Activated CD8-positive, alpha-beta T cell treated with anti-CD3 and anti-CD28 coated beads, Interleukin-2, amount 10 ng/mL, durations not matched to agents 7 days and 5 days (primary cell): ENCODE measurements around the gene ADRA2B. TPM values are rescaled to one million over a fixed set of nuclear protein-coding genes. Genes with fewer than 3 reads are reported as not detected.
"Not testable (repeated sequence)": the region's sequence is repeated elsewhere in the genome, so short reads cannot be mapped to it uniquely, and the experiment has no call there.

Experiments used
- ATAC-seq: fragments of 150-1000 bp; cut with Tn5 transposase; one replicate; pipeline ENCODE4 v1.10.0; 2021; ENCODE audit warnings: moderate library complexity
- CTCF ChIA-PET: fragments of 350-600 bp; sonication (Branson Sonifier 250); formaldehyde crosslinking; loops from one replicate; lab custom pipeline; 2021; ENCODE audit warnings: antibody characterized with exemption; lab: Charles Lee
- POLR2A ChIA-PET: fragments of 350-600 bp; sonication (Branson Sonifier 250); formaldehyde crosslinking; loops from one replicate; lab custom pipeline; 2021; ENCODE audit warnings: antibody characterized with exemption; lab: Charles Lee
- DNase-seq: peaks from one replicate; pipeline ENCODE4 v3.0.0-alpha.2; 2020
- H3K27ac Mint-ChIP-seq: one replicate; pipeline ENCODE4 v1.8.0; 2021; ENCODE audit warnings: mild to moderate bottlenecking, mixed read lengths
- H3K27me3 Mint-ChIP-seq: one replicate; pipeline ENCODE4 v1.8.0; 2021; ENCODE audit warnings: low read depth, mixed read lengths
- H3K36me3 Mint-ChIP-seq: one replicate; pipeline ENCODE4 v1.8.0; 2021; ENCODE audit warnings: low read depth, mixed read lengths
- H3K4me1 Mint-ChIP-seq: one replicate; pipeline ENCODE4 v1.8.0; 2021; ENCODE audit warnings: low read depth, mixed read lengths
- H3K4me3 Mint-ChIP-seq: one replicate; pipeline ENCODE4 v1.8.0; 2021; ENCODE audit warnings: mild to moderate bottlenecking, mixed read lengths
- H3K9me3 Mint-ChIP-seq: one replicate; pipeline ENCODE4 v1.8.0; 2022; ENCODE audit warnings: mixed read lengths; ENCODE audit not compliant: insufficient read depth
- total RNA-seq, 2 experiments: library from RNA; stranded (reverse); gene quantifications; one replicate each; pipeline ENCODE4 v1.2.3, GENCODE V29; 2021

ADRA2B gene
- under 1 TPM in 1 of 2 experiments, not detected in 1; 0.08 TPM for total RNA-seq

- Mint-ChIP-seq H3K4me3 (peak within 1 kb of the TSS; percentile 64), H3K27me3 (peaks cover 33% of the 10 kb centered on the region), H3K9me3 (no peaks in the 10 kb centered on the region), H3K36me3 (no peaks in the 10 kb centered on the region), H3K27ac (no peak within 1 kb of the TSS), H3K4me1 (peaks cover 30% of the 10 kb centered on the region)
- ATAC-seq (peak; percentile 76), DNase-seq (peak; percentile 79)
- ChIA-PET POLR2A (interaction anchor here (0.7 to 1.8 kb wide), 3 partner anchors 64 to 125 kb away, joined by 3 to 9 read pairs (median 3); partner anchors contain the start of gene ANKRD36C), CTCF (interaction anchor here (0.6 to 4.3 kb wide), 29 partner anchors 8 to 151 kb away, joined by 3 to 30 read pairs (median 5); partner anchors contain the start of genes ASTL and STARD7)
These were observed at the start of gene ADRA2B for GRCh38 chr2:96116424-96116878. ADRA2B (minus strand) TSS chr2:96116571; CDS start chr2:96116149, 422 bp downstream.

- peak overlapping the region; percentile 60 for H3K4me3 Mint-ChIP-seq
- H3K4me1 Mint-ChIP-seq = peaks cover 44% of the 10 kb centered on the region
- H3K27me3 Mint-ChIP-seq = no peaks in the 10 kb centered on the region
- POLR2A ChIA-PET = interaction anchor here (0.9 to 9.1 kb wide), 9 partner anchors 9 to 157 kb away, joined by 3 to 193 read pairs (median 4); partner anchors contain the start of genes CIAO1, DUSP2, STARD7 and TMEM127
- peak overlapping the region; percentile 99 for H3K27ac Mint-ChIP-seq
- H3K36me3 Mint-ChIP-seq = peaks cover 2% of the 10 kb centered on the region
- ATAC-seq (peak; percentile 85), DNase-seq (peak; percentile 86)
- no peaks in the 10 kb centered on the region for H3K9me3 Mint-ChIP-seq
- CTCF ChIA-PET = interaction anchor here (1.1 to 3.1 kb wide), 9 partner anchors 10 to 172 kb away, joined by 3 to 49 read pairs (median 6); partner anchors contain the start of gene ASTL
These were observed 48.3 kb upstream of the ADRA2B start for GRCh38 chr2:96164459-96165184.

GRCh38 chr2:96163768-96164429 is 47.5 kb upstream of the ADRA2B start:
- ChIA-PET POLR2A (interaction anchor here (0.9 to 9.1 kb wide), 9 partner anchors 9 to 157 kb away, joined by 3 to 193 read pairs (median 4); partner anchors contain the start of genes CIAO1, DUSP2, STARD7 and TMEM127), CTCF (interaction anchor here (1.1 to 3.1 kb wide), 9 partner anchors 11 to 171 kb away, joined by 3 to 49 read pairs (median 6); partner anchors contain the start of gene ASTL)
- ATAC-seq (peak; percentile 69), DNase-seq (peak; percentile 84)
- H3K36me3 Mint-ChIP-seq = peaks cover 2% of the 10 kb centered on the region
- H3K4me3 Mint-ChIP-seq = peak overlapping the region; percentile 60
- H3K27ac Mint-ChIP-seq = peak overlapping the region; percentile 99
- H3K9me3 Mint-ChIP-seq = no peaks in the 10 kb centered on the region
- no peaks in the 10 kb centered on the region for H3K27me3 Mint-ChIP-seq
- peaks cover 51% of the 10 kb centered on the region for H3K4me1 Mint-ChIP-seq

GRCh38 chr2:96163415-96163767 is 47.0 kb upstream of the ADRA2B start:
- Mint-ChIP-seq H3K9me3 (no peaks in the 10 kb centered on the region), H3K4me3 (peak overlapping the region; percentile 60), H3K36me3 (peaks cover 2% of the 10 kb centered on the region), H3K27ac (peak overlapping the region; percentile 99), H3K27me3 (no peaks in the 10 kb centered on the region), H3K4me1 (peaks cover 56% of the 10 kb centered on the region)
- no peak for DNase-seq
- no peak for ATAC-seq
- ChIA-PET POLR2A (interaction anchor here (0.9 to 9.1 kb wide), 8 partner anchors 8 to 158 kb away, joined by 3 to 193 read pairs (median 4); partner anchors contain the start of genes CIAO1, DUSP2 and TMEM127), CTCF (interaction anchor here (1.2 to 3.1 kb wide), 8 partner anchors 11 to 171 kb away, joined by 3 to 49 read pairs (median 6); partner anchors contain the start of gene ASTL)

GRCh38 chr2:96161898-96162297 is 45.5 kb upstream of the ADRA2B start:
- Mint-ChIP-seq H3K36me3 (peaks cover 2% of the 10 kb centered on the region), H3K4me3 (no peak overlapping the region), H3K27me3 (no peaks in the 10 kb centered on the region), H3K27ac (peak overlapping the region; percentile 99), H3K4me1 (peaks cover 71% of the 10 kb centered on the region), H3K9me3 (no peaks in the 10 kb centered on the region)
- no peak for DNase-seq
- POLR2A ChIA-PET = interaction anchor here (0.6 to 9.1 kb wide), 2 partner anchors 18 to 159 kb away, joined by 3 to 193 read pairs; partner anchors contain the start of gene DUSP2
- ATAC-seq = no peak
- CTCF ChIA-PET = interaction anchor here (3.0 to 3.1 kb wide), 2 partner anchors 13 to 23 kb away, joined by 17 to 49 read pairs; partner anchors contain the start of gene ASTL

DNA sequence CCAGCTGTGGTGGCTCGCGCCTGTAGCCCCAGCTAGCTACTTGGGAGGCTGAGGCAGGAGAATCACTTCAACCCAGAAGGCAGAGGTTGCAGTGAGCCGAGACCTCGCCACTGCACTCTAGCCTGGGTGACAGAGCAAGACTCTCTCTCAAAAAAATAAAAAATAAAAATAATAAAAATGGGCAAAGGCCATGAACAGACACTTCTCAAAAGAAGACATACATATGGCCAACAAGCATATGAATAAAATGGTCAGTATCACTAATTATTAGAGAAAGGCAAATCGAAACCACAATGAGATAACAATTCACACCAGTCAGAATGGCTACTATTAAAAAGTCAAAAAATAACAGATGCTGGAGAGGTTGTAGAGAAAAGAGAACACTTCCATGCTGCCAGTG is 44.0 kb upstream of the ADRA2B start:
- ChIA-PET CTCF (interaction anchor here (1.0 to 3.7 kb wide), 4 partner anchors 14 to 22 kb away, joined by 4 to 18 read pairs (median 10); partner anchors contain the start of gene ASTL), POLR2A (interaction anchor here (9.1 kb wide), 1 partner anchor 16 kb away, joined by 193 read pairs; the partner anchor contains the start of gene DUSP2)
- not testable (repeated sequence) for H3K27me3 Mint-ChIP-seq, DNase-seq, H3K27ac Mint-ChIP-seq, H3K4me3 Mint-ChIP-seq, H3K36me3 Mint-ChIP-seq, ATAC-seq, H3K9me3 Mint-ChIP-seq
- peaks cover 86% of the 10 kb centered on the region for H3K4me1 Mint-ChIP-seq

DNA sequence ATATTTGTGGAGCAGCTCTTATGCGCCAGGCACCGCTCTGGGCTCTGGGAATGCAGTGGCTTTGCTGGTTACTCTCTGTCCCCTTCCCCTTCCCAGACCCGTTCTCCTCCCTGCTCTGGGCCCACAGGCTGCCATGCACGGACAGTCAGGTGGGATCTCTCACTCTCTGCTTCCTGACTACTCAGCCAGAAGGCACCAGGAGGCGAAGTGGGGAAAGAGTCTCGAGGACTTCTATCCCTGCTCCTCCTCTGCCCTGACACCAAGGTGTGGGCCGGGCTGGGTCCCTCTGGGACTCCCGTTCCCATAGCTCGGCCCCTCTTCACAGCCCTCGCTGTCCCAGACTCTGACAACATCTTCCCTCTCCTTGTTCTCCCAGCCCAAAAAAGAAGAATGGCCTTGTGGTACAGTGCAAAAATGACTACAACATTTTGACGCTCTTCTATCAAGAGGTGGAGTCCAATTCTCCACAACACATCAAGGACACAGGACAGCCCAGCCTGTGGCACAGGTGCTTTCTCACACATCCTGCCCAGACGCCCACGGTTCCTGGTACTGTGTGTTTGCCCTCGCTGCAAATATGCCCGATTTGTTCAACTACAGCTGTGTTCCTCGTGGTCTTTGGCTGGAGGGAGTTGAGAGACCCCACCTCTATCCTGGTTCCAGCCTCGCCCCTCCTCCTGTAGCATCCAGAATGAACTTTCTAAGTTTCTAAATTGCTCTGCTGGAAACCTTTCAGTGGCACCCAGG is 42.9 kb upstream of the ADRA2B start:
- no peak overlapping the region for H3K4me3 Mint-ChIP-seq
- no peaks in the 10 kb centered on the region for H3K27me3 Mint-ChIP-seq
- ChIA-PET POLR2A (interaction anchor here (0.9 to 9.1 kb wide), 2 partner anchors 9 to 15 kb away, joined by 3 to 193 read pairs; partner anchors contain the start of gene DUSP2), CTCF (interaction anchor here (1.0 to 3.7 kb wide), 5 partner anchors 15 to 21 kb away, joined by 4 to 18 read pairs (median 4); partner anchors contain the start of gene ASTL)
- no peak for ATAC-seq
- H3K9me3 Mint-ChIP-seq = no peaks in the 10 kb centered on the region
- peaks cover 78% of the 10 kb centered on the region for H3K4me1 Mint-ChIP-seq
- no peak for DNase-seq
- H3K36me3 Mint-ChIP-seq = peaks cover 2% of the 10 kb centered on the region
- H3K27ac Mint-ChIP-seq = peak overlapping the region; percentile 48

DNA sequence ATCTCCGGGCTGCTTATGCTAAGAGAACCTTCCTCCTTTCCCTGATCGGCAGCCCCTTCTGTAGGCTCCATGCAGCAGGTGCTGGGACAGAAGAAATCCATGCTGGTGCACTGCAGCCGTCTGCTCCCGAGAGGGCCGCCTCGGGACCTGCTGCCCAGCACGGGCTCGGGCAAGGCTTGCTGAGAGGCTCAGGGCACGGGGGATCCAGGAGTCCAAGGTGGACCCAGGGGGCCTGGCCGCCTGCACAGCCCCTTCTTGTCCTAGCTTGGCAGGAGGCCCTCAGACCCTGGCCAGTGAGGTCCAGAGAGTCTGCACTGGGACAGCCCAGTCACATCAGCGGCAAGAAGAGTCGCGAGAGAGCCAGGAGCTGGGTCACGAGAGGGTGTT is 42.2 kb upstream of the ADRA2B start:
- CTCF ChIA-PET = interaction anchor here (1.0 to 3.7 kb wide), 5 partner anchors 12 to 41 kb away, joined by 3 to 18 read pairs (median 5); partner anchors contain the start of gene ASTL
- H3K4me3 Mint-ChIP-seq = no peak overlapping the region
- POLR2A ChIA-PET = interaction anchor here (0.8 to 9.1 kb wide), 4 partner anchors 9 to 249 kb away, joined by 3 to 193 read pairs (median 3); partner anchors contain the start of genes DUSP2 and STARD7
- DNase-seq (no peak), ATAC-seq (no peak)
- no peaks in the 10 kb centered on the region for H3K9me3 Mint-ChIP-seq
- peak overlapping the region; percentile 77 for H3K27ac Mint-ChIP-seq
- peaks cover 2% of the 10 kb centered on the region for H3K36me3 Mint-ChIP-seq
- no peaks in the 10 kb centered on the region for H3K27me3 Mint-ChIP-seq
- H3K4me1 Mint-ChIP-seq = peaks cover 71% of the 10 kb centered on the region

GRCh38 chr2:96157649-96158553 is 41.5 kb upstream of the ADRA2B start:
- Mint-ChIP-seq H3K4me1 (peaks cover 66% of the 10 kb centered on the region), H3K9me3 (no peaks in the 10 kb centered on the region), H3K36me3 (peaks cover 2% of the 10 kb centered on the region), H3K4me3 (peak overlapping the region; percentile 47), H3K27ac (peak overlapping the region; percentile 77), H3K27me3 (no peaks in the 10 kb centered on the region)
- ChIA-PET POLR2A (interaction anchor here (0.8 to 9.1 kb wide), 4 partner anchors 14 to 249 kb away, joined by 3 to 193 read pairs (median 3); partner anchors contain the start of genes DUSP2 and STARD7), CTCF (interaction anchor here (0.6 to 3.7 kb wide), 7 partner anchors 11 to 41 kb away, joined by 3 to 18 read pairs (median 5); partner anchors contain the start of gene ASTL)
- ATAC-seq (peak; percentile 76), DNase-seq (peak; percentile 76)
